DOHH2 (cell line): ENCODE data around the gene PTGER3.

Source experiments
- EZH2phosphoT487 ChIP-seq: fragments of 200-600 bp; sonication (generic); IDR thresholded peaks from 2 replicates; pipeline ENCODE4 v1.6.1; 2017; ENCODE audit warnings: borderline replicate concordance, mild to moderate bottlenecking, antibody characterized with exemption, low read length, moderate library complexity, mixed read lengths
- TF ChIP-seq, protein P1 (sequence below): fragments of 200-600 bp; sonication (generic); IDR thresholded peaks from one replicate; pipeline ENCODE4 v1.5.1; 2014; ENCODE audit warnings: antibody characterized with exemption, mild to moderate bottlenecking, low read depth, low read length; ENCODE audit not compliant: poor library complexity, severe bottlenecking

DNA sequence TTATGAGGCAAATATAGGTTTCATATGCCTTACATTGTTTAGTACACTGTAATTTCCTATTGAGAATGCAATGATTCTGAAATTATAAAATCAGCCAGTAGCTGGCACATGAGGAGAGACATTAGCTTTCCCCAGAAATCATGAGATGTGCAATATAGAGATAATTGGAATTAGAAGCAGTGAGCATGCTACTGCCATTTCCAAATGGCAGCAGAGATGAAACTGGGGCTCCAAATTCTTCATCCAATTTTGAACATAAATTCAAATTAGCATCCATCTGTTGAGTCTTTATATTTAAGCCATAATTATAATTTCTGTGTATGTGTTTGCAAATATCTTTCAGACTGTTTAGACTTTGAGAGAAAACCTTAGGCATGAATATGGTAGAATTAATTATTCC, 28.8 kb downstream of the PTGER3 start:
- TF ChIP-seq, protein P1, sequence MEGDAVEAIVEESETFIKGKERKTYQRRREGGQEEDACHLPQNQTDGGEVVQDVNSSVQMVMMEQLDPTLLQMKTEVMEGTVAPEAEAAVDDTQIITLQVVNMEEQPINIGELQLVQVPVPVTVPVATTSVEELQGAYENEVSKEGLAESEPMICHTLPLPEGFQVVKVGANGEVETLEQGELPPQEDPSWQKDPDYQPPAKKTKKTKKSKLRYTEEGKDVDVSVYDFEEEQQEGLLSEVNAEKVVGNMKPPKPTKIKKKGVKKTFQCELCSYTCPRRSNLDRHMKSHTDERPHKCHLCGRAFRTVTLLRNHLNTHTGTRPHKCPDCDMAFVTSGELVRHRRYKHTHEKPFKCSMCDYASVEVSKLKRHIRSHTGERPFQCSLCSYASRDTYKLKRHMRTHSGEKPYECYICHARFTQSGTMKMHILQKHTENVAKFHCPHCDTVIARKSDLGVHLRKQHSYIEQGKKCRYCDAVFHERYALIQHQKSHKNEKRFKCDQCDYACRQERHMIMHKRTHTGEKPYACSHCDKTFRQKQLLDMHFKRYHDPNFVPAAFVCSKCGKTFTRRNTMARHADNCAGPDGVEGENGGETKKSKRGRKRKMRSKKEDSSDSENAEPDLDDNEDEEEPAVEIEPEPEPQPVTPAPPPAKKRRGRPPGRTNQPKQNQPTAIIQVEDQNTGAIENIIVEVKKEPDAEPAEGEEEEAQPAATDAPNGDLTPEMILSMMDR, result no peak
- TF ChIP-seq EZH2phosphoT487, result no peak
